ENCODE measurements around the gene RTN4R.
"Not testable (repeated sequence)": the region's sequence is repeated elsewhere in the genome, so short reads cannot be mapped to it uniquely, and the experiment has no call there.

RTN4R gene

DNA sequence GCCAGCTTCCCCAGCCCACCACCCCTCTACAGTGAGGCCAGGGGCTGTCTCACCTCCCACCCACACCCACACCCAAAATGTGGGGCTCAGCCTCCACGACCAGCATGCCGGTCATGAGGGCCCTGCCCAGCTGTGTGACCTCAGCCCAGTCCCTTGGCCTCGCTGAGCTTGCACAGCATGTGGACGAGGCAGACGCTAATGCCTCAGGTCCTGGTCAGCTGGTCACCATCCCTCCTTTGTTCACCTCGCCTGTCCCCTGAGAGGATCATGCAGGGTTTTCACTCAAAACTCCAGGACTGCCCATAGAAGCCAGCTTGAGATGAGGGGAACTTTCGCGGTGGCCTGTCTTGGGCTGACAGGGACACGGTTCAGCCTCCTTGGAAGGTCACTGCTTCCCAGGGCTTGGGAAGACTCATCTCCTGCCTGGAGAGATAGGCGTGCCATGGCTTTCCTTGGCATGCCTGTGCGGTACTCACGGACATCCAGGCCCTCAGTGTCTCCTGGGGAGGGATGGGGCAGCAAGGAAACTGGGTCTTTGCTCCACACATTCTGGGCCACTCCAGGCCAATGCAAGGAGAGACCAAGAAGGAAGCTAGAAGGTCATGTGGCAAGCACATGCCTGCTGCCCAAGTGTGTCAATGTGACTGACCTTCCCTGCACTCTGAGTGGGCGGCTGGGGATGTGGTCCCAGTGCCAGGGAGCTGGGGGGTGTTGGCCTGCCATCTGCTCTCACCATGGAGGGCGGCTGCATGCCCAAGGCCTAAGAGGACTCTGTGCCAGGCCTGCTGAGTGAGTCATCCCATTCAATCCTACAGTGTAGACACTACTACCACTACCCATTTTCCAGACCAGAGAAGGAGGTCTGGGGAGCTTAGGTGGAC lies 3.2 kb upstream of the RTN4R start:
- DNase-seq (ENCODE audit: low spot score), result no peak

DNA sequence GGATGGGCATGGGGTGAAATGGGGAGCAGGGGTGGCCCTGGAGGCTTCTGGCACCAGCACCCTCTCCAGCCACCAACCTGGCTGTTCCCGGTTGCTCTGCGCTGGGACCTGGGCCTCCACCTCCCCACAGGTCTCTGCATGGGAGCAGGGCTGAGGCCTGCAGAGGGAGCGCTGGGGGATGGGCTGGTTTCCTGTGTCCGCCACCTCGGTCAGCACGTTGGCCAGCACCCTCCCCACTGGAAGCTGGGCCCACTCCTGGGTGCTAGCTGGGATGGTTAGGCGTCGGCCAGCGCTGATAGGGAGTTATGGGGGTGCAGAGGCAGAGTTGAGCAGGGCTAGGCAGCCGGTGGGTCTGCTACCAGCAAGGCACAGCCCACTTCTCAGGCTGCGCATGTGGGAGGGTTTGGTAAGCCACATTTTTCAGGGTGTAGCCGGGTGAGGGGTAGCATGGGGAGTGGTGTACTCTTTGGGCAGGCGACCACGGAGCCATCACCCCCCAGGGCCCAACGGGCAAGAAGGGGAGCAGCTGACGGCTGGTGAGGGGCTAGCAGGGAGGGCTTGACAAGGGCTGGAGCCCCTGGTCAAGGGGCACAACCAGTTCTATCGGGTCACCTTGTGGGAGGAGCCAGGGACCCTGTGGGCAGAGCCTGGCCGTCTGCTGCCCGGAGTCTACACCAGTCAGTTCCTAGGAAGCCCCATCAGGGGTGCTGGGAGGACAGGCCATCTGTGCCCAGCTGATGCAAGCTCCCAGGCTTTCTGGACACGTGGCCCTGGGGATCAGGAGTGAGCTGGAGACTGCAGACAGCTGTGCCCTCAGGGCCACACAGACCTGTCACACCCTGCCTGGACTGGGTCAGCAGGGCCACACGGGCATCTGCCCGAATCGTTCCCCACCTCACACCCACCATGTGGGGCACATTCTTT lies 2.3 kb upstream of the RTN4R start:
- not testable (repeated sequence) for DNase-seq (ENCODE audit: low spot score)

DNA sequence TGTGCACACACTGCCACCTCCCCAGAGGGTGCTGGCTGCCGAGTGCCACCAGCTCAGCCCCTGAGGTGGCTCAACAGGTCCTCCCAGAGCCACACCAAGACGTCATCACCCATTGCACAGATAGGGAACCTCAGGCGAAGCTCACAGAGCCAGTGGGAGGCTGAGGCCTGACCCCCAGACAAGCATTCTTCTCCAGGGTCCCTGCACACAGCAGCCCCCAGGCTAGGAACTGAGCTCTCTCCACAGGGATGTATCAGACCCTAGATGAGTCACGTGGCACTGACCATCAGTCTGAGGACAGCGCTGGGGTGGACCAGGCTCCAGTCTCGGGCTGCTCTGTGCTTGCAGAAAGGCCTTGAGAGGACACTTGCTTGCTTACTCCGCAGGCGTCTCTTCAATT lies 1.6 kb upstream of the RTN4R start:
- DNase-seq (ENCODE audit: low spot score), result not testable (repeated sequence)

DNA sequence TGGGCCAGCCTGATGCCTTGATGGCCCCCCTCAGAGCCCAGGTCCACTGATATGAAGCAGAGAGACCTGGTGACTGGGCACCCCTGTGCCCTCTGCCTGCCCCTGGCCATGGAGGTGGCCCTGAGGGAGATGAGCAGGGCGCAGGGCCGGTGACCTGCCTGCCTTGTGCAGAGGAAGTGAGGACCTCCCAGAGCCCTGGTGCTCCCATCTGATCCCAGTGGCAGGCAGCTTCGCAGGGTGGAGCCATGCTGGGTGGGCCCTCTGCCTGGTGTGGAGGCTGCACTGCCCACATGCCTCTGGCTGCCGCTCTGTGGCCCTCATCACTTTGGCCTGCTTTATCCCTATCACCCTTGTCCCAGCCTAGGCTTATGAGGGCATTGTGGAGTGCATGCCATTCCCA lies 1.1 kb upstream of the RTN4R start:
- not testable (repeated sequence) for DNase-seq (ENCODE audit: low spot score)

DNA sequence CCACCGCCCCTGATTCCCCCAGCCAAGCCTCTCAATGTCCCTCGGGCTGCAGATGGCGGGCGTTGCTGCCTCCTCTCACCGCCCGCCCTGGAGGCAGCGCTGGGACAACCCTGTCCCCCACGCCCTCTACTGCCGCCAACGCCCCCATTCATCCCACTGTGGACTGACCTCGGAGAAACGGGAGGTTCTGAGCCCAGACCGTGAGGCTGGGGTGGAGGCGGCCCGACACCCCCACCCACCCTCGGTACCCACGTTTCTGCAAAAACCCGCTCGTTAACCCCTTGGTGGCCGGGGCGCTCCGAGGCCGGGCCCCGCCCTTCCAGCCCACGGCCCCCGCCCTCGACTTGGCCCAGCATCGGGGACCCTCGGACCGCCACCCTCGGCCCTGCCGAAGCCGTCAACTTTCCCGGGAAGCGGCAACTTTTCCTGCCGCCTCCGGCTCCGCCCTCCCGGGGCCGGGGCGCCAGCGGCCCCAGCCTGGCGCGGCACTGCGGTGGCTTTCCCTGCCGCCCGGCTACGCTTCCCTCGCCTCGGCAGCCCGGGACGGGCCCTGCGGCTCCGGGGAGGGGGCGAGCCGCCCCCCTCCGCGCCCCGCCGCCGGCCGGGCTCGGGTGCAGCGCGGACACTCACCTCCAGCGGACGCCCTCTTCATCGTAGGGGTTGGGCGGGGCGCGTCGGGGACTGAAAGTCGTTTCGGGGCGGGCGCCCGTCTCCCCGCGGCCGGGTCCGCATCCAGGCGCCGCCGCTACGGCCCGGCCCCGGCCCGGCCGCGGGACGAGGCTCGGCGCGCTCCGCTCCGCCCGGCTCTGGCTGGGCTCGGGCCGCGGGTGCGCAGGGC lies 458 bp downstream of the RTN4R start:
- DNase-seq (ENCODE audit: low spot score), result no peak

DNA sequence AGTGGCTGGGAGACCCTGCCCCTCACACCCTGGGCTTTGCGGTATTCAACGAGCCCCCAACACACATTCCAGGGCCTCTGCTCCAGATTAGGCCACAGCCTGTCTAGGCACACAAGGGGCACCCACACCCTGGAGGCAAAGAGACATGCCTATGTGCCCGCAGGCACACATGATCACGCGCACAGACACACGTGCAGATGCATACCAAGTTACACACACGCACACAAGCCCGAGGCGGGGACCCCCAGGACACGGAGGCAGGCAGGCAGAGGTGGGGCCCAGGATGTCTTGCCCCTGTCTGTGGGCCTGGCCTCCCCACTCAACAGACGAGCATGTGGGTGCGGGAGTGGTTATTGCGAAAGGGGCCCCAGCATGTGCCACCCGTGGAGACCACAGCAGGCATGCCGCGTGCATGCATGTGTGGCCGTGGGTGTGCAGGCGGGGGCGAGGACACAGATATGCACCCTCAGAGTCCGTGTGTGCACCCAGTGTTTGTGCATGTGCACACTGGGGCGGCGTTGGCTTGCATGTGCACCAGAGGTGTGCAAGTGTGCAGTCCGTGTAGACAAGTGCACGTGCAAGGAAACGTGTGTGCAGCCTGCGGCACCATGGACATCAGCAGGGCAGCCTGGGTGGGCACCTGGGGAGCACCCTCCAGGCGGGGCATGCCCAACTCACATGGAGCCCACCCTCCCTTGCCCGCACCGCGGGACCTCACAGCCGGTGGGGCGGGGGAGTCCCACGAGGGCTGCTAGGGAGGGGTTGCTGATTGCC lies 1.3 kb downstream of the RTN4R start:
- not testable (repeated sequence) for DNase-seq (ENCODE audit: low spot score)

DNA sequence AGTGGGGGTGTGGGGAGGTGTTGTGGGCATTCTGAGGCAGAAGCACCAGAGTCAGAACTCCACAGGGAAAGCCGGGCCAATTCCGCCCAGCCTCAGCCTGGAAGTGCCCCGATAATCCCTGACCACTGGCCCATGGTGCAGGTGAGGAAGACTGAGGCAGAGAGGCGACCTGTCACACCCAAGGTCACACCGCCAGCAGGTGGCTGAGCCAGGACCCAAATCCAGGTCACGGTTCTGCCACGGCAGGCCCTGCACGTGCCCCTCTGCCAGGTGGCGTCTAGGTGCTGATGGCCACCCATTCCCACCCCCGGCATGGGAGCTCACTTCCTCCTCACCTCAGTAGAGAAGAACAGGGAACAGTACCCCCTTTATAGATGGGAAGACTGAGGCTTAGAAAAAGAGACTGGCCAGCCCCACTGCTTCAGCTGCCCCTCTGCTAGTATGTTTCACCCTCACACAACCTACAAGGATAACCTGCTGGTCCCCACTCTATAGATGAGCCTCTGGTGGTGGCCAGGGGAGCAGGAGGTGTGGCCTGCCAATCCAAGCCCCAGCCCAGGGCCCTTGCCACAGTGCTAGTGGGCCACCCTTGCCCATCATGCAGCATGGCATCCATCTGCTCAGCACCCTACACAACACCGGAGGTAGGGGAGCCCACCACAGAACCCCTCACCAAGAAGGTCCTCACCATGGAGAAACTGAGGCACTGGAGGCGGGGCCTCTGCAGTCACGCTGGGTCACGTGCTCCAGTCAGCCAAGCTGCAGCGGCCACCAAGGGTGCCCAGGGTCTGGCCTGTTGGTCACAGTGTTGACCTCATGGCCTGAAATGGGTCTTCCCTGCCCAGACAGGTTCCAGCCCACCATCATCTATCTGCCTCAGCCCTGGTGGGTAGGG lies 2.1 kb downstream of the RTN4R start:
- DNase-seq (ENCODE audit: low spot score), result not testable (repeated sequence)

DNA sequence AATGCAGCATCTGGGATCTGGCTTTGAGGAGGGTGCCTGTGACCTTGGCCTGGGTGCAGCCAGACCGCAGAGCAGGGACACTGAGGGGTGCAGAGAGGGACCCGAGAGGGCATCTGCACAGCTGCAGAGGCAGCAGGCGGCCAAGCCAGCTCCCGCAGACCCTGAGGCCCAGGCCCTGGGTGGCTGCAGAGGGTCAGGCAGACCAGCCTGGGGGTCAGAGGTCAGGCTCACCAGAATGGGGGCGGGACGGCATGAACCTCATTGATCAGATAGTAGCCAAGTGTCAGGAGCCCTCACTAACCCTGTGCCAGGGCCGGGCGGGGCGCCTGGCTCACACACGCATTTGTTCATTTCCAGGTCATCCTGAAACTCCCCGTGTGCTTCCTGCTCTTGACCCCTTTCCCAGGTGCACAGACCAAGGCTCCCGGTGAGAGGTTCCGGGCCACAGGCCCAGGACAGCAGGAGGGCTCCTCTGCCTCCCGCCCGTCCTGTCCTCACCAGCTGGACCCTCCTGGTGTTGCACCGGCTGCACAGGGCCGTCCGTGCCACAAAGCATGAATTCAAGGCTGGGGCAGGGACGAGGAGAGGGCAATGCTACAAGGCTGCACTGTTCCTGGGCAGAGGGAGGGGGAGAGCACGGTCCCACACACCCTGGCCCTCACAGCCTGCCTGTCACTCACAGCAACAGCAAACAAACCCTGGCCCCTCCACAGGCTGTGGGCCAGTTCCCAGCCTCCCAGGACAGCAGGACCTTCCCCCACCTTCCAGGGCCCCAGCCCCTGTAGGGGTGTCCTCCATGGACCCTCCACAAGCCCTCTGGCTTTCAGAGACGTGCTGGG lies 3.3 kb downstream of the RTN4R start:
- DNase-seq (ENCODE audit: low spot score), result no peak

DNA sequence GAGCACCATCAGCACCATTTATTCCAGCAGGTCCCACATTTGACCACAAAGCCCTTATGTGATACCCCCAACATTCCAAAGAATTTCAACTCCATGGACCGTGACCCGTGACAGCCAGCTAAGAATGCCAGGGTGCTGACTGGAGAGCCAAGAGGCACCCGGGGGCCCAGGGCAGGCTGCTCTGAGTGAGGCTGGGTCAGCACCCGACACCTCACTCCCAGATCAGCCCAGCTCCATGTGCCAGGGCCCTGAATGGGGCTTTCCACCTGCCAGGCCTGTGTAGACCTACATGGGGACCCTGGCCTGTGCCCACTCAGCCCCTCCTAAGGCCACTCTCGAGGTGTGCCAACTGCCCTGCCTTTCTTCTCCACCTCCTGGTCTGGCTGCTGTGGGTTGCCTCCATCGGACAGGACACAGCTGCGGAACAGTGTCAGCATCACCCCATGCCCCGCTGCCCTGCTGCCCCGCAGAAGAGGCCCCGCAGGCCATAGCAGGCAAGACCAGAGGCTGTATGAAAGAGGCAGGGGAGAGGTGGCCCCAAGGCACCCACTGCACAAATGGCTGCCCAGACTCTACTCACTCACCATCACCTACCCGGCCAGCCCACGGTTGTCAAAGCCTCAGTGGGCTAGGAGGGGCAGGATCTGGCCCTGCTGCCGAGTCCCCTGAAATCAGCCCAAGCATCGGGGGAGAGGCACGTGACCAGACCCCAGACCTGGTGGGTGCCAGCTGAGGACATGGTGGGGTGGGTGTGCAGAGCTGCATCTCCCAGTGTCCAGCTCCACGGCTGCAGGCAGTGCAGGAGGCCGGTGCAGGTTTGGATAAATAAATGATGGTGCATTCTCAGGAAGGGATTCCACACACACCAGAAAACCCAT lies 4.5 kb downstream of the RTN4R start:
- not testable (repeated sequence) for DNase-seq (ENCODE audit: low spot score)

DNA sequence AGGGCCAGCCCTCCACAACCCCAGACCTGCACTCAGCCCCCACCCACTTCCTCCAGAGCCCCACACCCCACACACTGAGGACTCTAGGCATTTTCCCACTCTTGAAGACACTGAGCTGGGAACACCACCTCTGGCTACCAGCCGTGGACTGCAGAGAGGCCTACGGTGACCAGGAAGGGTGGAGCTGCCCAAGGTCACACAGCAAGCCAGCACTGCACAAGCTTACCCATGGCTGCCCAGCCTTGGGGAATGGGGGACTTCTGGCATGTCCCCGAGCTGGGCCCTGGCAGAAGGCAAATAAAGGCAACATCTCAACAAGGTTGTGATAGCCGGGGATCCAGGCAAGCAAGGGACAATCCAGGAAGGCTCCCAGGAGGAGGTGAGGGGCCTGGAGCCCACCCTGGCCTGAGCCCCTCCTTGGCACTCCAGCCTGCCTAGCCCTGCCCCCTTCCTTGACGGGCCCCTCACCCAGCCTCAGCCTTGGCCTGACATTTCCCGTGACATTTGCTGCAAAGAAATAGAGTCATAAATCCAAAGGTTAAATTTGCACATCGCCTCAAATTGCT lies 5.5 kb downstream of the RTN4R start:
- no peak for DNase-seq (ENCODE audit: low spot score)

DNA sequence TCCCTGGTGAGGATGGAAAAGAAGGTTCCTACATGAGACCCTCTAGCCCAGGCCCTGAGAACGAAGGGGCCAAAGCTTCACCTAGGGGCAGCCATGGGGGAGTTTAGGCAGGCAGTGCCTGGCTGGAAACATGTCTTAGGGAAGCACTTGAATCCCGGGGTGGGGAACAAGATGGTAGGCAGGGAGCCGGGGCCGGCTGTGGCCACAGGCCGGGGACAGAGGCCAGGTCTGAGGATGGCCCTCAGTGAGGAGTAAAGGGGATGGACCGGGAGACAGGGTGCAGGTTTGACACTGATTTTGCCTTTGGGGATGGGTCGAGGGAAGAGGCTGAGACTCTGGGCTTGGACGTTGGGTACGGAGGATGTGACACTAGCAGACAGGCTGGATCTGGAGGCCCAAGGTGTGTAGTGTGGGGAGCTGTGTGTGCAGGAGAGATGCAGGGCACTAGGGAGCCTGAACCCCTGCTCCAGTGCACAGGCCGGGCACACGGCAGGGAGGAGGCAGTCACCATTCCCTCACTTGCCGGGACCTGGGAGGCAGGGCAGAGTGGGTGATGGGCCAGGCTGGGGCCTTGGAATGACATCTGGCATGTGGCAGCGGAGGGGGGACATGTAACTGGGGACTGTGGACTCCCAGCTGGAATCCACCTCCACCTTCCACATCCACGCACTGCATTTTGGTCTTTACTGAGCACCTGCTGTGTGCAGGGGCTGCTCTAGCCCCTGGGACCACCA lies 6.1 kb downstream of the RTN4R start:
- DNase-seq (ENCODE audit: low spot score), result no peak

DNA sequence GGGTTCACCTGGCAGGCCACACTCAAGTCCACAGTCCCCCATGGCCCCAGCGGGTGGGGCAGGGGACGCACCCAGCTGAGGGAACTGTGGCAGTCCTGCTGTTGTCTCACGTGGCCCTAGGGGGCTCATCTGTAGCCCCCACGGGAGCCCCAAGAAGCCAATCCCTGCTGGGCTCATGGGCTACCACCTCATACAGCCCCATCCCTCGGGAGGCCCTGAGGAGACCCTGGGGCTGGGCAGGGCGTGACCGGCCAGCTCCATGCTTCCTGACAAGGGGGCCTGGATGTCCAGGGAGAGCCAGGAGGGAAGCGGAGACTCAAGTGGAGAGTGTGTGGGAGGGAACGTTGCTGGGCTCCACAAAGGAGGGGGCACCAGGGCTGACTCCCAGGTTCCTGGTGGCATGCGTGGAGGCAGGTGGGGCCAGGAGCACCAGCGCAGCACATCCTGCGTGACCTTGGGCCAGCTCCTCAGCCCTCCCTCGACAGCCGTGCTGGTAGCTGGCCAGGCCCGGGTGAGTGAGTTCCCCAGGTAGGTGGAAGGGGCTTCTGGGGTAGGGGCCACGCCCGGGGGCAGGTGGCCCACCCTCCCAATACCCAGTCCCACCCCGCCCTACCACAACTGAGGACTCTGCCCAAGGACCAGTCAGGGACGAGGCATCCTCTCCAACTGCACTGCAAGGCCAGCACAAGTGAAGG lies 7.9 kb downstream of the RTN4R start:
- no peak for DNase-seq (ENCODE audit: low spot score)

DNA sequence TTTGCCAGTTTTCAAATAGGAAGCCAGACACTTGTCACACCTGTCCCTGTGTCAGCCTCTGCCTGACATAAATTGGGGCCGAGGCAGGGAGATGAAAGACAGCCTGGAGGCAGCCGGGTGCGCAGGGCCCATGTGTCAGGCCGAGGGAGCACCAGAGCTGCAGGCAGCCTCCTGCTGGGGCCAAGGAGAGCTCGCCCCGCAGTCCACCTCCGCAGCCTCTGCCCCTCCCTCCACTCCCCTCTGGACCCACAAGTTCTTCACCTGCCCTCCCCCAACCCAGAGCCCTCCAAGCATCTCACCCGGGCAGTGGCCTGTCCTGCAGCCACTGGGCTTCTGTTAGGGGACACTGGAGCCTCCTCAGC lies 8.8 kb downstream of the RTN4R start:
- DNase-seq (ENCODE audit: low spot score), result no peak

DNA sequence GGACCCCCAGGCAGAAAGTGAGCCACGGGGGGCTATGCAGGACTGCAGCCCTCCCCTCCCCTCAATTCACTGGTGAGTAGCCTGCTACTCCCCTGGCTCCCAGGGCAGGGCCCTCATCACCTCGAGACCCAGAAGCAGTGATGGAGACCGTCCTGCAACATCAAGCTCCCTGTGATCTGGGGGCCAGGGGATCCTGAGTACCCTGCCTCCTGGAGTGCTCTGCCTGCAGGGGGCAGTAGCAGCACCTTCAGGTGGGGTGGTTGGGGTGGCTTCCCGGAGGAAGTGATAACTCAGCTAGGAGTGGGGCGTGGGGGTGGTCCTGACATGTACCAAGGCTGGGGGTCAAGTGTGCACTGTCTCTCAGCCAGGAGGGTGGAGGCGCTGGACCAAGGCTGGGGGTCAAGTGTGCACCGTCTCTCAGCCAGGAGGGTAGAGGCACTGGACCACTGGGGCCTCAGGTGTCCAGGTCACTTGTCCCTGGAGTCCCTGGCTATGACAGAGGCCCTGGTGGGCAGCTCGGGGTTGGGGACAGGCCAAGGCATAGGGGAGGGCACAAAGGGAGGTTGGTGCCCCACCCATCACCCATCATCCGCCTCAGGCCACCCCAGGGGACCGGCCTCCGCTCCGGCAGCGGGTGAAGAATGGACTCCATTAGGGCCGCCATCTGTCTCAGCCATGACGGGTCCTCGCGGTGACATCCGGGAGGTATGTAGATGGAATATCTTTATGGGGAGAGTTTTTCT lies 9.4 kb downstream of the RTN4R start:
- DNase-seq (ENCODE audit: low spot score), result no peak

DNA sequence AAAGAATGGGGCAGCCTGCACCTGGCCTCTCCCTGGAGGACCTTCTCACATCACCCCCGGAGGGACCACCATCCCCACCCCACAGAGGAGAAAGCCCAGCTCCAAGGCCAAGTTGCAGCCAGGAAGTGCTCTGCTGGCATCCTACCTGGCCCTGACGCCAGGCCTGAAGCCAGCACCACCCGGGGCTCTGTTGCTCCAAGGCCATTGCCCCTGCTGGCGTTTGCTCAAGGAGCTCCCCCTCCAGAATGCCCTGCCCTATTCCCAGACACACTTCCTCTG lies 10.2 kb downstream of the RTN4R start:
- no peak for DNase-seq (ENCODE audit: low spot score)

Measured in hepatic stellate cell (primary cell).